22Rv1 (cell line): ENCODE results near the gene SRRT.
A peak's percentile ranks its signal among the peaks of the same experiment; 100 is the strongest.

ENCODE experiments used
- H3K27ac ChIP-seq: fragments of 450-650 bp; 2 replicates; pipeline ENCODE4 v1.5.1; 2017
- ZFX ChIP-seq: fragments of 450-650 bp; IDR thresholded peaks from 2 replicates; pipeline ENCODE4 v1.6.1; 2017; ENCODE audit warnings: antibody characterized with exemption, borderline replicate concordance
- TF ChIP-seq, protein P1 (sequence below): fragments of 450-650 bp; IDR thresholded peaks from 2 replicates; pipeline ENCODE4 v1.5.1; 2017; ENCODE audit warnings: mild to moderate bottlenecking

The SRRT gene

DNA sequence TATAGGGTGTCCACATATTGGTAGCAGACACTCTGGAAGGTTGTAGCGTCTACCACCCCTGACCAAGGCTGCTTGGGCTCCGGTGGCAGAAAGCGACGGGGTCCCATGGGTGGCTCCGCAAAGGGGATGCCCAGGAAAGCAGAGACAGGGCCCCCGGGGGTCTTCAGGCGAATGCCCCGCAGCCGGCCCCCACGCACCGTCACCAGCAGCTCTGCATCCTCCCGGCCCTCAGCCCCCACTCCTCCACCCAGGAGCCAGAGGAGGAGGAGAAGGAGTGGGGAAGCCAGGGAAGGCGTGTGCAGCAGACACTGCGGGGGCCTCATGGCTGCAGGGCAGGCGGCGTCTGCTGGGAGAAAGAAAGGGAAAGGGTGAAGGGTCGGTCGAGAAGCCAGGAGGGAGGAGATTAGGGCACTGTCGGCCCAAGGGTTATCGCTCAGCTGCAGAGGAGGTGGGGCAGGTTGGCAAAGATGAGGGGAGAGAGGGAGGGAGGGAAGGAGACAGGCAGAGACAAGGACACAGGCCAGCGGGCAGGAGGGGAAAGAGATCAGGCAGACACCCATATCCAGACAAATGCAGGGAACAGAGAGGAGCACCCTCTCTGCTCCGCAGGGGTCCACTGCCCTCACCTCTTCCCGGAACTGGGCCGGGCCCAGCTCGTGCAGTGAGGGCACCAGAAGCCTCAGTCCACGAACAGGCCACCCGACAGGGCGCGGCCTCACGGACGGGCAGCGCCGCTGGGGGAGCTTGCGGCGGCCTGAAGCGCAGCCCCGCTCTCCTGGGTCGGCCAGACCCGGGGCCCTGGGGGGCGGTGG, 19.2 kb downstream of the SRRT start:
- TF ChIP-seq ZFX, result no peak
- TF ChIP-seq, protein P1, sequence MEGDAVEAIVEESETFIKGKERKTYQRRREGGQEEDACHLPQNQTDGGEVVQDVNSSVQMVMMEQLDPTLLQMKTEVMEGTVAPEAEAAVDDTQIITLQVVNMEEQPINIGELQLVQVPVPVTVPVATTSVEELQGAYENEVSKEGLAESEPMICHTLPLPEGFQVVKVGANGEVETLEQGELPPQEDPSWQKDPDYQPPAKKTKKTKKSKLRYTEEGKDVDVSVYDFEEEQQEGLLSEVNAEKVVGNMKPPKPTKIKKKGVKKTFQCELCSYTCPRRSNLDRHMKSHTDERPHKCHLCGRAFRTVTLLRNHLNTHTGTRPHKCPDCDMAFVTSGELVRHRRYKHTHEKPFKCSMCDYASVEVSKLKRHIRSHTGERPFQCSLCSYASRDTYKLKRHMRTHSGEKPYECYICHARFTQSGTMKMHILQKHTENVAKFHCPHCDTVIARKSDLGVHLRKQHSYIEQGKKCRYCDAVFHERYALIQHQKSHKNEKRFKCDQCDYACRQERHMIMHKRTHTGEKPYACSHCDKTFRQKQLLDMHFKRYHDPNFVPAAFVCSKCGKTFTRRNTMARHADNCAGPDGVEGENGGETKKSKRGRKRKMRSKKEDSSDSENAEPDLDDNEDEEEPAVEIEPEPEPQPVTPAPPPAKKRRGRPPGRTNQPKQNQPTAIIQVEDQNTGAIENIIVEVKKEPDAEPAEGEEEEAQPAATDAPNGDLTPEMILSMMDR, result no peak
- H3K27ac ChIP-seq, result no peak overlapping the region

DNA sequence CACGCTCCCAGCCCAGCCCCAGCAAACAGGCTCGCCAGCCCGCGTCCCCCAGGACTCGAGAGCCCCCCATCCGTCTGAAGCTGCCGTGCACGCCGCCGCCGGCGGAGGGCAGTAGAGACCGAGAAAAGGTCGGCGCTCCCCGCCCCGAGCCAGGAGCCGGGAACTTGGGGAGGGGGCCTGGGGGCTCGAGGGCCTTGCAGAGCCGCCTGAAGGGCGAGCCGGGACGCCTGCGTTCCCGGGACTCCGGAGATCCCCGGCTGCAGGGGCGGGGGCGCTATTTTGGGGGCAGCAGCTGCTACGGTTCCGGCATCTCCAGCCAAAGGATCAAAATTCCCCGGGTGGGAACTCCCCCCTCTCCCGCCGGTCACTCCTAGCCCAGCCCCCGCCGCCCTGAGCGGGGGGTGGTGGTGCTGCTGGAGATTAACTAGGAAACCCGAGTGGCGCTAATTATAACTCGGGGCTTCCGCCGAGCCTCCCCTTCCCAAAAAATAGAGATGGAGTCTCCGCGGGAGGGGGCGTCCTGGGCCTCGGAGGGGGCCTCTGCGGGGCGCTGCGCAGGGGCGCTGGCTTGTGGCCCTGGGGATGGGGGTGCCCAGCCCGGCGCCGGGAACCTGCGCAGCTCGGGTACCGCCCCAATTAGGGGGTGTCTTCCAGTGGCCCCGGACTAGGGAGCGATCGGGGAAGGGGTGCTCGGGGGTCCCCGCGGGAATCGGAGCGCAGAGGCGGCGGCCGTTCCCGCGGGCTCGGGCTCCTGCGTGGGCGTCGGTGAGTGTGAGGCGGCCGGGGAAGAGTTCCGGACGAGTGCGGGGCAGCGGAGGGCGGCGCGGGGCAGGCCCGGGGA, 20.2 kb downstream of the SRRT start:
- peak overlapping the region; percentile 3; the same call in 1 of the 2 replicates for H3K27ac ChIP-seq

DNA sequence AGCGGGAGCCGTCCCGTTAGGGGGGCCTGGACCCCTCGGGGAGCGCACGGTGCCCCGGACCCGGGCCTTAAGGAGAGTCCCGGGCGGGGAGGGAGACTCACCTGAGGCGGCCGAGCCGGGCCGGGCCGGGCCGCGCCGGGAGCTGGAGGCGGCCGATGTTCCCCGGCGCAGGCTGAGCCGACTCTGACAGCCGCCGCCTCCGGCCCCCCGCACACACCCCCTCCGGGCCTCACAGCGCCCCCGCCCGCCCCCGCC, 20.7 kb downstream of the SRRT start, which contains the start of gene ACHE:
TSS of gene ACHE (minus strand) at position 188 of the 255 bp plus-strand sequence. CDS start 1,656 bp downstream, outside the sequence.
- H3K27ac ChIP-seq, result peak within 1 kb of the TSS; percentile 48
- TF ChIP-seq, protein P1, result no peak
- TF ChIP-seq ZFX, result no peak

More for the DNA sequence above, 20.2 kb downstream of the SRRT start:
- TF ChIP-seq, protein P1, result peak; percentile 98
- TF ChIP-seq ZFX, result no peak

DNA sequence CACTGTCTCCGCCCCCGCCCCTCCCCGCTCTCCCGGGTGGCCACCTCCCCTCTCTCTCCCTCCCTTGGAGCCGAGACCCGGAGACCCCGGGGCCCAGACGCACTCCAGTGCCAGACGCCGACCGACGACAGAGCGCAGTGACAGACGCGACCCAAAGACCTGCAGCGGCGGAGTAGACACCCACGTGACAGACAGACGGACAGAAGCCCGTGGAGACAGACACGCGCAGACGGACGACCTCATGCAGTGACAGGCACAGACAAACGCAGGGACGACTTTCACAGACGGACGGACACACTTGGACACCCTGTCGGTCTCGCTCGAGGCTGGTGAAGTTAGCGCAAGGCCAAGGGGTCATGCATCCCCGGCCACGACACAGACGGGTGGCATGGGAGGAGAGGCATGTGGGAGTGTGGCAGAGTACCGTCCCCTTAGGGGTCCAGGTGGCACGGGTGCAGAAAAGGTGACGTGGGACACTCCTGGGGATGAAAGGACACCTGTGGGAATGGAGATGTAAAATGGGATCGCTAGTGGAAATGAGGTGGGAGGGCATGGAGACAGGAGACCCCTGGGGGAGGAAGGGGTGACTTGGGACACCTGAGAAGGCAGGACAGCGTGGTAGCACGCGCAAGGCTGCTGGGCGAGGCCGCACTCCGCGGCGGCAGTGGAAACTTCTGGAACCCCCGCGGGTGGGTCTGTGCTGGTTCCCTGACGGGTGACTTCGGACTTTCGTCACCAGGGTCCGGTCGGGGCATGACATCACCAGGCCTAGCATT, 21.2 kb downstream of the SRRT start:
- TF ChIP-seq ZFX, result no peak
- TF ChIP-seq, protein P1, result no peak
- peak overlapping the region; percentile 48 for H3K27ac ChIP-seq

DNA sequence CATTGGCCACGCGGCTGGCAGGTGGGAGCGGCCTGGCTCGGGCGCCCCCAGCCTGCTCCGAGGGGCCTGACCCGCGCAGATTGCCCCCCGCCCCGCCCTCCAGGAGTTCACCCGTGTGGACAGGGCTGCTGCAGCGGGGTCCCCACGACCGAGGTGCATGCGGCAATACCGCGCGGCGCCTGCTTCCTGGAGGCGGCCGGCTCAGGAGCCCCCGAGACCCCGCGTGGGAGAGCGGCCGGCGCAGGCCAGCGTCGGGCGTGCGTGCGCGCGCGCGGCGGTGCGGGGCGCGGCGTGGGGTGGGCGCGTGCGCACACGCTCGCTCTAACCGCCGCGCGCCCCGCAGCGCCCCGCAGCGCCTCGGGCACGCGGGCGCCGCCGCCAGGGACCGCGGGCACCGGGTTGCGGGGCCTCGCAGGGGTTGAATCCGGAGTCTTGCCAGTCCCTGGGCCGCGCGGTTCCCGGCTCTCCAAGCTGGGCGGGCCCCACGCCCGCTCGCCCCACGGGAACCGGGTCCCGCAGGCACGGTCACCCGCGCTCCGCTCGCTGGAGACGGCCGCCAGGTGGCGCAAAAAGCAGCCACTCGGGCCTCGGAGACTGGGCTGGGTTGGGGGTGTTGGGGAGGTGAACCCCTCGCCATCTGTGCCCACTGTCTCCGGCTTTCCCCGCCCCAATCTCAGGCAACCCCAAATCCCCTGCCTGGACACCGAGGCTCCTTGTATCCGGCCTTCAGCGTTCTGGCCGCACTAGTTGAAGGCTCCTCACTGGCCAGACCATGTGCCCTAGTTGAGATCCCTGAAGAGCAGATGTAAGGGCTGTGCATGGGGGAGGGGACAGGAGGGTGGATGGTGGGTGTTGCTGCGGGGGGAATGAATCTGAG, 22.1 kb downstream of the SRRT start:
- H3K27ac ChIP-seq, result peak overlapping the region; percentile 48; the same call in 1 of the 2 replicates
- TF ChIP-seq ZFX, result no peak
- TF ChIP-seq, protein P1, result peak; percentile 99

DNA sequence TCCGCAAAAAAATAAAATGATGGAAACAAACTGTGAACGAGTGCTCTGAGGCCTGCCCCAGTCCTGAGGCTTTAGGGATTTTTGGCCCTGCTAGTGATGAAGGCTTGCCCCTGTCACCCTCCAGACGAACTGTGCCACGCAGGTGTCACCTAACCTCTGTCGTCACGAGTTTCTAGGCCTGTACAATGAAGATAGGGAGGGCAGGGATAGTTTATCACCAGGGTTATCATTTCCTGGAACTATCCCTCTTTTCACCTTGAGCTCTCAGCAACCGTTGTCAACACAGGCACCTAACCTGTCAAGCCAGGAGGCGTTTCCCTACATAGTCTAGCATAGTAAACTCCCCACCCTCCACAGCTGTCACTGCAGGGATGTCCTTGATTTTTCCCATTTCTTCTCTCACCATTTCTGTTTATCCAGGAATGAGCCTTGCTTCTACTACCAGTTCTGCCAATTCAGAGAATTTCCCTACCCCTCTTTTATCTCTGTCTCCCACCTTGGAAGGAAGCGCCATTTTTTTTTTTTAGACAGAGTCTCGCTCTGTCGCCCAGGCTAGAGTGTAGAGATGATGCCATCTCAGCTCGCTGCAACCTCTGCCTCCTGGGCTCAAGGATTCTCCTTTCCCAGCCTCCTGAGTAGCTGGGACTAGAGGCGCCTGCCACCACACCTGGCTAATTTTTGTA, 23.0 kb downstream of the SRRT start:
- H3K27ac ChIP-seq, result no peak overlapping the region
- TF ChIP-seq, protein P1, result no peak
- no peak for TF ChIP-seq ZFX
